SW480 (cell line): ENCODE measurements around the gene FANCI.

Source experiments
- DNase-seq: peaks from one replicate; pipeline ENCODE4 v3.0.0-alpha.2; 2016; ENCODE audit warnings: low spot score

The FANCI gene

DNA sequence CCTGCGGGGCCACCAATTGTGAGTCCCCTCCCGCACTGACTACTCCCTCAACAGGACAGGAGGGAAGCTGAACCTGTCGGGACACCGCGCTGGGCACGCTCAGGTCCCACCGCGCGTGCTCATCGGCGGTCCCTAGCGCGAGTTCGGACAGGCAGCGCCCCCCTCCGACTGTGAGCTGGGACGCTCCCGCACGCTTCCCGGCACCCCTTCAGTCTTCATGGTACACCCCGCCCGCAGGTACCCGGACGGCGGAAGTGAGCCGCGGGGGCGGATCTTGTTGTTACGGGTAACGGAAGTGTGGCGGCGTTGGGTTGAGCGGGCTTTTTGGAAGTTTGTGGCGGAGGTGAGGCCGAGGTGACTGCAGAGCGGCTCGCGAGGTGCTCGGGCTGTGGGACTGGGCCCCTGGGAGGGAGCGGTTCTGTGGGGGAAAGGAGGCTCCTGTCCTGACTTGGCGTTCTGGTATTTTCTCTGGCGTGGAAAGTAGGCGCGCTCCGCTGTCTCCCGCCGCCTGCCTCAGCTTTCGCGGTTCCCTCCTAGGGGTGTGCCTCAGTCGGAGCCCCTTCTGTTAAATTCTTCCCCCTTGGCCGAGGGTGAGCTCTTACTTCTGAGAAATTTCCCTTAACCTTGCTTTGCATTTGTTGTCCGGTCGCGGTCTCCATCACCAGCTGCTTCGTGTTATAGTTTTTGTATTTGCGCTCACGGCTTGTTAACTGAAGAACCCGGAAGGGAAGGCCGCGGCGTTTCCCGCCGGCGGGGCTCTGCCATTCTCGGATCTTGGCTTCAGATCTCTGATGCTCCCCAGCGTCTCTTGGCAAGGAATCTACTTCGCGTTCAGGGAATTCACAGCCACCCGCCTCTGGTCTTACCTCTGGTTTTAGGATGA, at the start of gene FANCI:
FANCI (plus strand) TSS at position 289 of the 883 bp plus-strand sequence. CDS start 3,669 bp downstream, outside the sequence.
- peak; percentile 94 for DNase-seq

DNA sequence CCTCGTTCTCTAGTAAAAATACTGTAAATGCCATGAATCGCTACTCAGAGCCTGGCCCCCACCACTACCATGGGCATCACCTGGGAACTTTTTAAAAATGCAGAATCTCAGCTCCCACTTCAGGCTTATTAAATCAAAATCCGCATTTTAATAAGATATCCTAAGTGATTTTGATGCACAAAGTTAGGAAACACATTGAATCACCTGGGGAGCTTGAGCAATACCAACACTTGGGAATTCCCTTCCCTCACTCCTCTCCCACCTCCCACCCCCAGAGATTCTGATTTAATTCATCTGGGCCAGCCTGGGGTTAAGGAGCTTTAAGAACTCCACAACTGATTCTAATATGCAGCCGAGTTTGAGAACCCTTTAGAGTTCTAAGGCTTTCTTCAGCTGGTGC, 49.2 kb upstream of the FANCI start:
- DNase-seq, result no peak

DNA sequence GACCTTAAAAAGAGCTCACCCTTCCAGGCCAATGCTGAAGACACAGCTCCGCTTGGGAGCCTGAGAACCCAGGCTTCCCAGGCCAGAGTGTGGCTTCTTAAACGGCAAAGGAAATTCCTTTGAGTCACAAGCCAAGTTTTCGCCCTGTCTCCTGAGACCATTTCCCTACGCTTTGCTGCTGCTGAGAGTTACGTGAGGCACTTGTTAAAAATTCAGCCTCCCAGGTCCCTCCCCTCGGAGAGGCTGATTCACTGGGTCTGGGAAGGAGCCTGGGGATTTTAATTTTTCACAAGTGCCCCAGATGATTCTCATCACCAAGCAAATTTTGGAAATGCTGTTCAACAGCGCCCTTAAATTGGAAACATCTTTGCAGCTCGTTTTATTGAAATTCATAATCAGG, 47.9 kb upstream of the FANCI start:
- no peak for DNase-seq

DNA sequence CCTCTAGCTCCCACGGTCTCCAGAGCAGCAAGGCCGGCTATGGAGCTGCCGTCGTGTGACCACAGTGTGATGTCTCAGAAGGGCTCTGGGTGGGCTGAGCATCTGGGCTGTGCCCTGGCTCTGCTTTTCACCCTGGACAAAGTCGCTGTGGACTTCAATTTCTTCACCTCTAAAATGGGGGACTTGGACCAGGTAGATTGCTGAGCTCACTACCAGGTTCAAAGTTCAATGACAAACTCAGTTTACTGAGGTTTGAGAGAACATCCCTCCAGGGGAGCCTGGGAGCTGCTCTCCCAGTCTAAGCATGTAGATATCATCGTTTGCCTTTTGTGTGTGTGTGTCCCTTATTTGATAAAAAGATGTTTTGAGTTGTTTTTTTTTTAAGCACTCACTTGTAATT, 47.5 kb upstream of the FANCI start:
- no peak for DNase-seq

DNA sequence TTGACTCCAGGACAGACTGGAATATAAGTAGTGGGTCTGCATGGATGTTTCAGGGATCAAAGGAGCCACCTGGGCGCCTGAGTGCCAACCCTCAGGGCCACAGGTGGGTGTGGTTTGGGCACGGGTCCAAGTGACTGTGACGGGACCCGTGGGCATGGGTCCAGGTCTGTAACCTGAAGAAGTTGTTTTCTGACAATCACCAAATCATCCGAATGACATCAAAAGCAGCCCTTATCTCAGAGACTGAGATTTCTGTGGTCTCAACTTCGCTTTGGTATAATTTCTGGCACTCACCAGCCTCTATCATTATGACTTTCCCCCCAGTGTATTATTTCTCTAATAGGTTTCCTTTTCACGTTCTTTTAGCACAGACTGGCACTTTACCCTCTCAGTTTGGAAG, 46.8 kb upstream of the FANCI start:
- peak; percentile 51 for DNase-seq

DNA sequence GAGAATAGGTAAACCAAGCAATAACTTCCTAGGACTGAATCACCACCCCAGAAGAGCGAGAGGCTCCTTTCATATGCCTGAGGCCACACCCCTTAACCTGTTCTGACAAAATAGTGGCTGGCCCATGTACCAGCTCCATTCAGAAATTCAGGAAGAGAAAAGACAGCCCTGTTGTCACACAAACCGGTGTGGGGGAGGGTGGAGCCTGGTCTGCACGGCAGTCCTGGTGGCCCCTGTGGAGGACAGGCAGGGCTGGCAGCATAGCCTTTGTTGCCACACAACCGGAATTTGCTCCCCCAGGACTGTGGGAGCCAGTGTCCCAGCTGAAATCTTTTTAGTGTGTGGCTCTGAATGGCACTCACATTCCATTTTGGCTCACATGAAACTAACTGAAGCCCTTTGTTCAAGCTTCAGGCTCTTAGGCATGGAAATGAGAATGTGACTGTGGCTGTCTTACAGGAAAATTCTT, 46.2 kb upstream of the FANCI start:
- peak; percentile 91 for DNase-seq

DNA sequence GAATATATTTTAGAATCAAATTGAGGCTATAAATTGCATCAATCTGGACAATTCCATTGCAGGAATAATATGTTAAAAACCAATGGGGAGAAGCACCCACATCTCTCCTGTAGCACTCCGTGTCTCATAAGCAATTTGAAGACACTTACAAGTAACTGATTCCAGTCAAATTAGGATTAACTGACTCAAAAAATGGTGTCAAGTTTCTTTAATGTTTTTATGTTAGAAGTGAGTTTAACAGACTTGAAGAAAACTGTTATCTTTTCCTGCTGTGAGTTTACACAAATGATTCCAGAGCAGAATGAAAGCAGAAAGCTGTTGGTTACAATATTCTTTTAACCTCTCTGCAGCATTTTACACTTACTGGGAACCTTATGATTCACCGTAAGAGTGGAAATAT, 45.6 kb upstream of the FANCI start:
- DNase-seq, result no peak

DNA sequence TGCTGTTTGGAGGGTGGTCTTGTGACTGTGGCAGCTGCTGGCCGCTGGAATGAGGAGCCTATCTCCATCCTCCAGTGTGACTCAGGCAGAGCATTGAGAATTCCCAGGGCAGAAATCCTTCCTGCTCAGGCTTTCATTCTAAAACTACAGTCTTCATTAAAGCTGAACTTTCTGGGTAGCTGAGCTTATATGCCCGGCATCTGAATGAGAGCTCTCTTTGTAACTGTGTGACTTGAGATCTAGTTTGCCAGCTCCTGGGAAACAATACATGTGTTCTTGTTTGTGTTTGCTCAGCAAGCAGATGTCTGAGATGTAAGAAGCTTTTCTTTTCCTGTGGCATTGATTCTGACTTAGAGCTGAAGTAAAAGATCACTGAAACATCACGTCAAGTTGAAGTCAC, 44.8 kb upstream of the FANCI start:
- no peak for DNase-seq

DNA sequence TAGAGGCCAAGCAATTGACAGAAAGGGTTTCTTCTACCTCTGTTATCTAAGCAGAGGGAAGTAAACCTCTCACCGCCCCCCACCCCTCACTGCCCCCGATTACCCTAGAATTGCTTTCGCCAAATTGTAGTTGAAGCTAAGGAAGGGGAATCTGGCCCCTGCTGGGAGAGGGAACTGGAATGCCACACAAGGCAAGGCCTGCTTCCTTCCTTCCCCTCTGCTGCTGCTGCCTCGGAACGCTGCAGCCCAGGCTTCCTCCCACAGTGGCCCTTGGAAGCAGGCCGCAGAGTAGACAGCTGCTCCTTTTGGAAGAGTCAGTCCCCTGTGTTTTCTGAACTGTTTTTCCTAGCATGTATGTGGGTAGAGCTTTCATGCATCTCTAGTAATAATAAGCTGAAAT, 44.0 kb upstream of the FANCI start:
- DNase-seq, result no peak

DNA sequence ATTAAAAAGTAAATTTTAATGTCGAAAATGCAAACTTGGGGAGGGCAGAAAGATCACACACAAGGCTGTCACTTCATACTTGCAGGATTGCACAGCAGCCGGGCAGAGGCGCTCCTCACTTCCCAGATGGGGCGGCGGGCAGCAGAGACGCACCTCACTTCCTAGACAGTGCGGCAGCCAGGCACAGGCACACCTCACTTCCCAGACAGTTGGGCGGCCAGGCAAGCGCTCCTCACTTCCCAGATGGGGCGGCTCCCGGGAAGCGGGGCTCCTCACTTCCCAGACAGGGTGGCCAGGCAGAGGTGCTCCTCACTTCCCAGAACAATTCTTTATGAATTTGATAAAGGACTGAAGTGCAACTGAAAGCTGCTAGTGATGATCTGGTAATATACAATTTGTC, 43.6 kb upstream of the FANCI start:
- no peak for DNase-seq

DNA sequence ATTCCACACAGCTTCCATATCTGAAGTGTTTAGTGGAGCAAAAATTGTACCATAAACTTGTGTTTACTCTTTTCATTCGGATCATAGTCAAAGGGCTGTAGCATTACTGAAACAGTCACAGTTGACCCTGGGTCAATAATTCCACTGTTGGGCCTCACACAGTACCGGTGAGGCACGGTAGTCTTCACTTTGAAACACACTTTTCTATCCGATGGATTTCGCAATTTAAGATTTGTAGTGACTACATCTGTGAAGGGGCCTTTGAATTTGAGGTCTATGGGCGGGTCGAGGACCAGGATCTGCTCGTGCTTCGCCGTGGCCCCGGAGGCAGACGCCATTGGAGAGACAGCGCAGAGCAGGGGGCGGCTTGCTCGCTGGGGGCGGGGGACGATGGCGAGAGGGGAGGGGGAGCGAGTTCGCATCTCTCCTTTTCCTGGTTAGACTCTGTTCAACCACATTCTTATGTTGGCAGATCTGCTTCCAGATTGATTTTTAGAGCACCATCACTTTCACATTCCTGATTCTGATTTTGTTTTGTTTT, 42.2 kb upstream of the FANCI start:
- no peak for DNase-seq

DNA sequence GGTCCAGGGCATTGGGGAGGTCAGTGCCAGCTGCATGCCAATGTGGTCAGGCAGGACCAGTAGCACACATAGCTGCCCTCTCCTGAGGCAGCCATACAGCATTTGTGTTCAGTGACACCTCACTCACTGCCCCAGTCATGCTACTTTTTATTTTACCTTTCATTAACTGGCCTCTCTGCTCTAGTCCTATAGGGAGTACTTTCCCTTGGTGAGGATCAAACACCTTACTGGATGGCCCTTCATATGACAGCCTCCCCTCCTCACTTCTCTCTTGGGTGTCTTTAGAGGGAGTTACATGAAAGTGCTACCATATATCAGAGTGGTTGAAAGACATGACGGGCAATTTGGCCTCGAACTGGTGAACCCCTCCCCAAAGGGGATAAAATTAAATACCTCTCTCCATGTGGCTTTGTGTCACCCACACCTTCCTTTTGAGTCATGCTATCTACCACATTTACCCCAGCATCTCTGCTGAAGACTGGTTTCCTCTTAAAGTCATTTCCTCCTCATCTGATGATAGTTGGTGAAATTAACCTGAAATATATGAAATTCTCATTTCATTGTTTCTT, 40.0 kb upstream of the FANCI start:
- DNase-seq, result peak; percentile 19

DNA sequence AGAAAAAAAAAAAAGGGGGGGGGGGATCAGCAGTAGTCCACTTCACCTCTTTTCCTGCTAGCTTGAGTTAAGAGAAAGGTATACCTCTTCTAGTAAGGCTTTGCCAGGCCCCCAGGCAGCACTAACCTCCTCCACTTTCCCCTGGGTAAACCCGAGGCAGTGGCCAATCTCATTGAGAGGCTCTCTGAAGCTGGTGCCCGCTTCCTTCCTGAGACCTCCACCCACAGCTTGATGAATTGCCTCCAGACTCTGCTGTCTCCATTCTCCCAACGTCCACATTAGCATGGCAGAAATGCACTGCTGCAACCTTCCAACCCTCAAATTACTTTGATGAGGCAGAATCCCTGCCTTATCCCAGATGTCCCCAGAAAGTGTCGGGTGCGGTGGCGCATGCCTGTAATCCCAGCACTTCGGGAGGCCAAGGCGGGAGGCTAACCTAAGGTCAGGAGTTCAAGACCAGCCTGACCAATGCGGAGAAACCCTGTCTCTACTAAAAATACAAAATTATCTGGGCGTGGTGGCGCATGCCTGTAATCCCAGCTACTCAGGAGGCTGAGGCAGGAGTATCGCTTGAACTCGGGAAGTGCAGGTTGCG, 37.7 kb upstream of the FANCI start:
- no peak for DNase-seq

DNA sequence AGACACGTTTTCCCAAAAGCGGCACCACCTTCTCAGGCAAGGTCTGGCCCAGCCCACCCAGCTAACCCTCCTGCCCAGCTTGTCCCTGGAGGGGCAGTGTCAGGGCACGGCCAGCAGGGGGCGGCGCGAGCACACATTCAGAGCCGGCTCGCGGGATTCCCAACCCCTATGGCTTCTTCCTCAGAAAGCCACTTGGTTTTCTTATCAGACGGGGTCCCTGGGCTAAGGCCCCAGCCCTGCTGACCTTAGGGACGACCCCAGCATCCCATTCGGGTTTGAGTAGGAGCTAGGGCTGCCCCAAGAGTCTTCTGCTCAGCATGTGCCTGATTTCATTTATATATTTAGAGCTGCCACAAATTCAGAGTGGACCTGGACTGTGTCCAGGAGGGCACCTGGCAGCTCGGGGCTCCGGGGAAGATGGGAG, 36.9 kb upstream of the FANCI start:
- peak; percentile 58 for DNase-seq

DNA sequence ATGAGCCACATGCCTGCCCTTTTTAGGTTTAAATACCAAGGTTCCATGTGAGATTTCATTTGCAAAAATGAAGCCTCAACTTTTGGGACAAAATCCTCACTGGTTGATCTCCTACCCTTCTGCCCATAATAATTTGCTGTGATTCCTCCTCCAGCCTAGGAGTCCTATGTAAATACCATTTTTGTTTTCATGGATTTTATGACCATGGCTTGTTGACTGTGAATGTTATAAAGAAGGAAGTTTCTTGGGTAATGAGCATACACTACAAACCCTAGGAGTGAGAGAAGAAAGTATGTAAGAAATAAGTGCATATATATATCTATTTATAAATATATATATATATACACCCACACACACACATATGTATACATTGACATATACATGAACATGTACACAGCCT, 35.5 kb upstream of the FANCI start:
- DNase-seq, result no peak

DNA sequence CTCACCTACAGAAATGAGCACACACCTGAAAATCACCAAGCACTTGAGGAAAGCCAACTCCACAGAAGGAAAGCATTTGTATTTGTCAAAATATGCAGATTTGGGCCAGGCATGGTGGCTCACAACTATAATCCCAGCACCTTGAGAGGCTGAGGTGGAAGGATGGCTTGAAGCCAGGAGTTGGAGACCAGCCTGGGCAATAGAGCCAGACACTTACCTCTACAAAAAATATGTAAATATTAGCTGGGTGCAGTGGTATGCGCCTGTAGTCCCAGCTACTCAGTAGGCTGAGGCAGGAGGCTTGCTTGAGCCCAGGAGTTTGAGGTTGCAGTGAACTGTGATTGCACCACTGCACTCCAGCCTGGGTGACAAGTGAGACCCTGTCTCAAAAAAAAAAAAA, 34.7 kb upstream of the FANCI start:
- no peak for DNase-seq

DNA sequence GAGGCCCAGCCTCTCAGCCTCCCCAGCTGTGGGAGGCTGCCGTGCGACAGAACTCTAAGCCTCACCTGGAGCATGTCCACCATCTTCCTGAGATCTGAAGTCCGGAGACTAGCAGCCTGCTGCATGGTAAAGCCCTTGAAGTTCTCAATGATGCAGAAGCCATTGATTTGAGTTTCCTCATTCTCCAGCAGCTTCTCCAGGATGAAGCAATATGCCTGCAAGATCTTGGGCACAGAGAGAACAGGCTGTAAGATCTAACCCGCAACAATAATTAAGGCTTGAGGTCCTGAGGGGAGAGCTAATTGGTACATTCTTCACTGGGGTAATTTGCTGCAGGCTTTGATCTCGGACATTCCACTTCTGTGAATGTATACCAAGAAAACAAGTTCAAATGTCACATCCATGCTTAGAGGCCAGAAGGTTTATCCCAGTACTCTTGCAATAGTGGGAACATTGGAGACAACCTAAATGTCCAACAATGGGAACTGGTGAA, 32.1 kb upstream of the FANCI start:
- DNase-seq, result peak; percentile 33

DNA sequence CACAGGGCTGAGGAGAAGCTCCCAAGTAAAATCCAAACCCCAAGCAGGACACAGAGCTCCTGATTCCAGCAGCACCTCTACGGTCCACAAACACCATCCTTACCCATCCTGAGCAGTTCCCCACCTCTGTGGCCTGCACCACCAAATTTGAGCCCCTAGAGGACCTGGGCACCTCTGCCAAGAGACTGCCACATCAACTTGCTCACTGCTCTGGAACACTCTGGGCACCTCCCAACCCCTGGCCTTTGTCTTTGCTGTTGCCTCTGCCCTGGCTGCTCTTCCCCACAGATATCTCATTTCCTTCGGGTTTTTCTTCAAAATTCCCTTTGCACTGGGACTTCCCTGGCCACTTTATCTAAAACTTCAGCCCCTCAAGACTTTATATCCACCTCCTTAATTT, 28.2 kb upstream of the FANCI start:
- no peak for DNase-seq

DNA sequence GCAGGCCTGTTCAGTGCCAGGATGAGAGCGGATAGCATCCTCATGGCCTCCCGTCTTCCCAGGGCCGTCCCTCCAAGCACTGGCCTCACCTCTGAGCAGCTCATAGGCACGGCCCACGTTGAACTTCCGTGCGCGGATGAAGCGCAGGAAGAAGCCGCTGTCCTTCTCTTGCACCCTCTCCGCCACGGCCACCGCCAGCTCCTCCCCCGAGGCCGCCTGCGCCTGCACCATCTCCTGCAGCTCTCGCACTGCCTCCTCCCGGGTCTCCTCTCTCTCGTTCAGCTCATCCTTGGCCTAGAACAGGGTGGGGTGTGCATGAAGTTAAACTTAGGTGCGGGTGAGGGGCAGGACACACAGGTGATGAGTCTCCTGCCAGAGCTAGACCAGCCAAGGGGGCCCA, 26.7 kb upstream of the FANCI start:
- DNase-seq, result no peak

DNA sequence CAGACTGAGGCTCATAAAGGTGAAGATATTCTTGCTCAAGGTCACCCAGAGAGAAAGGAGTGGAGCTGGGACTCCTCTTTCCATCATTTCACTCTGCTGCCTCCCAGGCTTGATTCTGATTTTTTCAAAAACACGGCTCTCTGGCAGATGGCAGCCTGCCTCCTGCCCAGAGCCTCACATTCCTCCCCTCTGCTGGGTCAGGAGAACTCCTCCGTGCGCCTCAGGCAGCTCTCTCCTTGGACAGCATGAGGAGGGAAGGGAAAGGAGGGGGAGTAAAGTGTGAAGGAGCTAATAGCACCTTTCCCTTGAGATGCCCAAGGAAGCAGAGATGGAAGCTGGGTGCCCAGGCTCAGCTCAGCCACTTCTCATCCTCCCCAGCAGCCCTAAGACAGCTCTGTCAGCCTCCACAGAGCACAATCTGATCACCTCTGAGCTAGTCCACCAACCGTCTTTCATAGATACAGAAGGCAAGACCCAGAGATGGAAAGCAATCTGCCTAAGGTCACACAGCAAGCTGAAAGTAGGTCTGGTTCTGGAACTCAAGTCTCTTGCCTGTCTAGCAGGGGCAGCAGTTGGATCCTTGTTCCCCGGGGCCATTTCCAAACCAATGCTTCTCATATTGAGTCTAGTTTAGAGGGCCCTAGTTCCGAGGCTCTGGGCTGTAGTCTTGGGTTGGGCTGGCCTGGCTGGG, 25.9 kb upstream of the FANCI start:
- no peak for DNase-seq

DNA sequence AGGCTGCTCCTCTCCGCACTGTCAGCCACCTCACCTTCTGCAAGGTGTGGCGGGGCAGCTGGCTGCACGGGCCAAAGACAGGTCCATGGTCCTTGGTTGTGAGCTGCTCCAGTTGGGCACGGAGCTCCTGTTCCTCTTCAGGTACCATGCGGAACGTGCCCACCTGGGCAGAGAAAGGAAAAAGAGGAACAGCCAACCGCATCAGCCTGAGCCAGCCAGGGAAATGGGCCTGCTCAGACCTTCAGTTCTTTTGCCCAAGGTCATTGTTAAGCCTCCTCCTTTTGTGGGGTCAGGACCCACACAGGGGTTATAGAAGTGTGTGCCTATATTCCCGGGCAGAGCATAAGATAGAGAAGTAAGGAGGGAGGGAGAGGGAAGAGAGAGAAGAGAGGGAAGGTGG, 25.2 kb upstream of the FANCI start:
- DNase-seq, result no peak

DNA sequence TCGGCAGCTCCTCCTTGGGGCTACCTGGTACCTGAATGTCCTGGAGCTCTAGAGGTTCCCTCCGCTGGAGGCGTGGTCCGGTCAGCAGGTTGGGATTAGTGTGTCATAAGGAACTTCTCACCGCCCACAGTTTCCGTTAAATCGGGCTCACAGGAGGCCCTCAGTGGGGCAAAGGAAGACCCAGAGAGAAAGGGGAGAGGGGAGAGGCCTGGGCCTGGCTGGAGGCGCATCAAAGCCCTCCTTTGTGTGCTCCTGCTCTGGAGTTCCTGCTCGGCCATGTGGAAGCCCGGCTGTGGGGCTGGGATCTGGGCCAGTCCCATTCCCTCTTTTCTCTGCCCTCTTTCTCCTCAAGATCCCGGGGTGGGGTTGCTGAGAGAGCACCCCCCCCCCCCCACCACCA, 22.2 kb upstream of the FANCI start, which contains the start of gene RLBP1:
RLBP1 (minus strand) TSS at position 37 of the 400 bp plus-strand sequence. CDS start 2,604 bp downstream, outside the sequence.
- DNase-seq, result peak; percentile 67
